ENCODE measurements around the gene TSBP1. TPM values are rescaled to one million over a fixed set of nuclear protein-coding genes. Genes with fewer than 3 reads are reported as not detected.

Gene TSBP1, protein sequence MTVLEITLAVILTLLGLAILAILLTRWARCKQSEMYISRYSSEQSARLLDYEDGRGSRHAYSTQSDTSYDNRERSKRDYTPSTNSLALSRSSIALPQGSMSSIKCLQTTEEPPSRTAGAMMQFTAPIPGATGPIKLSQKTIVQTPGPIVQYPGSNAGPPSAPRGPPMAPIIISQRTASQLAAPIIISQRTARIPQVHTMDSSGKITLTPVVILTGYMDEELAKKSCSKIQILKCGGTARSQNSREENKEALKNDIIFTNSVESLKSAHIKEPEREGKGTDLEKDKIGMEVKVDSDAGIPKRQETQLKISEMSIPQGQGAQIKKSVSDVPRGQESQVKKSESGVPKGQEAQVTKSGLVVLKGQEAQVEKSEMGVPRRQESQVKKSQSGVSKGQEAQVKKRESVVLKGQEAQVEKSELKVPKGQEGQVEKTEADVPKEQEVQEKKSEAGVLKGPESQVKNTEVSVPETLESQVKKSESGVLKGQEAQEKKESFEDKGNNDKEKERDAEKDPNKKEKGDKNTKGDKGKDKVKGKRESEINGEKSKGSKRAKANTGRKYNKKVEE
- not detected in 2 replicates for total RNA-seq

DNA sequence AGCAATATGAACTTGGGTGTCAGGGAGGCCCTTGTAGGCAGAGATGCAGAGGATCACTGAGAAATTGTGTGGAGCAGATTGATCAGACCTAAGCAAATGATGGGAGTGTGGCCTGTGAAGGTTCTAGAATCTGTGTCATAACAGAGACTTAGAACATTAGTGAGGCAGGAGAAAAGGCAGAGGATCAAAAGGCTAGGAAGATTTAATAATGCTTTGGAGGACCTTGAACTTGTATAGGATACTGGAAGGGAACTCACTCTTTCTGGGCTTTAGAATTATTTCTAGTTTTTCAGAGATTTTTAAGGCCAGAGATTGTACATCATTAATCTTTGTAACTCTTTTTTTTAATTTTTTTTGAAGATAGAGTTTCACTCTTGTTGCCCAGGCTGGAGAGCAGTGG is at the start of gene TSBP1:
Gene TSBP1 (minus strand): TSS at position 101 of the 400 bp plus-strand sequence. CDS start 197 bp downstream, outside the sequence.

DNA sequence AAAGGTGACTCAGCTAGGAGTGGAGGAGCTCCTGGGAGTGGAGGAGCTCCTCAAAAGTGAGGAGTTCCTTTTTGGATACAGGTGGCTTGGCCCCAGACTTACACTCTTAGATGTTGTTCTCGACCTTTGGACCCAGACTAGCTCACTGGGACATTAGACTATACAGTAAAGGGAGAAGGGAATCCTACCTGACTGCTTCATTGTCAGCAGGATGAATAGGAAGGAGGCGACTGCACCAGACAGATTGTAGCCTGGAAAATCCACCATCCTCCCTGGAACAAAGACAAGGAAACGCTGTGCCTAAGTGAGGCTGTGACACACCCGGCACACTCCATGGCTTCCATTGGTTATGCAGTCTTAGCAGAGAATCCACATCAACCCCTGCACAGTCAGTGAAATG is 35.2 kb upstream of the TSBP1 start, which contains the start of gene BTNL2:
Gene BTNL2 (minus strand): TSS at position 325 of the 400 bp plus-strand sequence. CDS start 58 bp downstream, at position 267.

Other genes with a start within 250 kb of the TSBP1 start
- gene ATF6B, start 243.7 kb downstream of the TSBP1 start, total RNA-seq: 10.2 and 12.0 TPM in 2 replicates
- 7.3 and 8.9 TPM in 2 replicates for gene FKBPL, start 241.6 kb downstream of the TSBP1 start, total RNA-seq
- 0.09 and 0.32 TPM in 2 replicates for gene PRRT1, start 220.0 kb downstream of the TSBP1 start, total RNA-seq
- 18.6 and 39.7 TPM in 2 replicates for gene PPT2, start 217.8 kb downstream of the TSBP1 start, total RNA-seq
- 1.6 and 2.4 TPM in 2 replicates for gene EGFL8, start 207.3 kb downstream of the TSBP1 start, total RNA-seq
- gene AGPAT1, start 195.8 kb downstream of the TSBP1 start, total RNA-seq: 21.9 and 22.2 TPM in 2 replicates
- 14.4 and 15.6 TPM in 2 replicates for gene RNF5, start 193.5 kb downstream of the TSBP1 start, total RNA-seq
- gene AGER, start 187.7 kb downstream of the TSBP1 start, total RNA-seq: 0.16 and 0.17 TPM in 2 replicates
- 27.9 and 31.4 TPM in 2 replicates for gene PBX2, start 181.7 kb downstream of the TSBP1 start, total RNA-seq
- 0.17 and 0.95 TPM in 2 replicates for gene GPSM3, start 179.3 kb downstream of the TSBP1 start, total RNA-seq
- gene NOTCH4, start 147.8 kb downstream of the TSBP1 start, total RNA-seq: 0.77 and 0.79 TPM in 2 replicates
- gene BTNL2, start 35.3 kb upstream of the TSBP1 start, total RNA-seq: not detected in 2 replicates
- 0.17 and 0.95 TPM in 2 replicates for gene HLA-DRA, start 68.0 kb upstream of the TSBP1 start, total RNA-seq
- gene HLA-DRB5, start 158.4 kb upstream of the TSBP1 start, total RNA-seq: not detected in 2 replicates
- gene HLA-DRB1, start 217.9 kb upstream of the TSBP1 start, total RNA-seq: 0.16 TPM in 1 of 2 replicates, not detected in the other

All from bronchial smooth muscle cell (primary cell).